Endothelial cell (in vitro differentiated cells): Measurements from ENCODE around the gene TMEM198. TPM values are rescaled to one million over a fixed set of nuclear protein-coding genes. Genes with fewer than 3 reads are reported as not detected.

Experiments used
- DNase-seq: peaks from one replicate; pipeline ENCODE4 v3.0.0; 2021; ENCODE audit warnings: low spot score
- H3K27ac Mint-ChIP-seq: one replicate; pipeline ENCODE4 v1.8.0; 2021; ENCODE audit warnings: mixed read lengths, inconsistent platforms; ENCODE audit not compliant: unreplicated experiment
- H3K27me3 Mint-ChIP-seq: one replicate; pipeline ENCODE4 v1.8.0; 2021; ENCODE audit warnings: mild to moderate bottlenecking, moderate library complexity, mixed read lengths, inconsistent platforms; ENCODE audit not compliant: unreplicated experiment
- H3K36me3 Mint-ChIP-seq: one replicate; pipeline ENCODE4 v1.8.0; 2021; ENCODE audit warnings: mild to moderate bottlenecking, low read depth, mixed read lengths, inconsistent platforms; ENCODE audit not compliant: unreplicated experiment
- H3K4me1 Mint-ChIP-seq: one replicate; pipeline ENCODE4 v1.8.0; 2021; ENCODE audit warnings: mild to moderate bottlenecking, mixed read lengths, inconsistent platforms; ENCODE audit not compliant: unreplicated experiment
- H3K4me3 Mint-ChIP-seq: one replicate; pipeline ENCODE4 v1.8.0; 2021; ENCODE audit warnings: mild to moderate bottlenecking, mixed read lengths, inconsistent platforms; ENCODE audit not compliant: unreplicated experiment
- H3K9me3 Mint-ChIP-seq: one replicate; pipeline ENCODE4 v1.8.0; 2021; ENCODE audit warnings: mixed read lengths, inconsistent platforms; ENCODE audit not compliant: unreplicated experiment
- CTCF ChIP-seq: fragments of 200-600 bp; sonication (generic); IDR thresholded peaks from one replicate; pipeline ENCODE4 v1.5.0; 2021; ENCODE audit warnings: antibody characterized with exemption; ENCODE audit not compliant: unreplicated experiment
- total RNA-seq: library from RNA; stranded (reverse); fragmentation: NEBNext Ultra II Directional; extraction: Animal tissue kit (Norgen Biotek cat#: 25700); gene quantifications from one replicate; pipeline ENCODE4 v1.2.1, GENCODE V29; 2021; ENCODE audit not compliant: unreplicated experiment

The TMEM198 gene
- total RNA-seq, 1 donor from 2014 or later, result not detected

DNA sequence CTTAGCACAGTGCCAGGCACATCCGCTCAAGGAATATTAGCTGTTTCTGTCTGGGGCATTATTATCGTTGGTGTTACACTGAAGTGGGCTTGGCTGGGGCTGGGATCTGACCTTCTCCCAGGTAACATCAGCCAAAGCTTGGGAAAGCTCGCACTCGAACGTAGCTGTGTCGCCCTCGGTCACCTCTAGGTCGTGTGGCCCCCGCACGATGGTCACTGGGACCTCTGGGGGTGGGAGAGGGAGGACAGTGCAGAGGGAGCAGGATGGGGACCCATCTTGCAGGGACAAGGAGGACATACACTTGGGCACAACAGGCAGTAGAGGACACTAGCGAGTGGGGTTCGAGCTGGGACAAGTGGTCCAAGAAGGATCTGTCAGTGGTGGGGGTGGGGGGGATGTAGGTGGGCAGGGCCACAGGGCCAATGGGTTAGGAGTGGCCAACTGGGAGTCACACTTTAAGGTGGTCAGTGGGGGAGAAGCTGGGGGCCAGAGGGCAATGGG lies 9.7 kb downstream of the TMEM198 start:
- Mint-ChIP-seq H3K36me3 (peaks cover 4% of the 10 kb centered on the region), H3K27me3 (peaks cover 26% of the 10 kb centered on the region), H3K4me1 (no peaks in the 10 kb centered on the region), H3K9me3 (no peaks in the 10 kb centered on the region), H3K27ac (no peak overlapping the region), H3K4me3 (peak overlapping the region; percentile 81)
- no peak for TF ChIP-seq CTCF
- DNase-seq, result no peak

GRCh38 chr2:219554350-219554749 lies 10.5 kb downstream of the TMEM198 start:
- H3K4me1 Mint-ChIP-seq, result no peaks in the 10 kb centered on the region
- H3K9me3 Mint-ChIP-seq, result no peaks in the 10 kb centered on the region
- H3K36me3 Mint-ChIP-seq, result peaks cover 6% of the 10 kb centered on the region
- no peak for DNase-seq
- no peak overlapping the region for H3K4me3 Mint-ChIP-seq
- no peak overlapping the region for H3K27ac Mint-ChIP-seq
- no peak for TF ChIP-seq CTCF
- peaks cover 22% of the 10 kb centered on the region for H3K27me3 Mint-ChIP-seq

DNA sequence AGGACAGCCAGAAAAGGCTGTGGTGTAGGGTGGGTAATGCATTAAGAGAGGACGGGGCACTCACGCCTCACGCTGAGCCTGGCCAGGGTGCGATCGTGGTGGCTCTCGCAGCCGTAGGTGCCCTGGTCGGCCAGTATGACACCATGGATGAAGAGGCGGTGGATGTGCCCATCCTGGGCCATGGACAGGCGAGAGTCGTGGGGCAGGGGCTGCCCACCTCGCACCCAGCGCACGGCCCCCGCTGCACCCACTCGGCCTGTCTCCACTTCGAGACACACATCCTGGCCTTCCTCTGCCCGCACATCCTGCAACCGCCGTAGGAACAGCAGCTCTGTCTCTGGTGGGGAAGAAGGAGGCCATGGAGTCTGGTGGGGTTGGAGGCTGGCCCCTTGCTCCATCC lies 12.1 kb downstream of the TMEM198 start:
- H3K9me3 Mint-ChIP-seq, result no peaks in the 10 kb centered on the region
- DNase-seq, result no peak
- H3K4me1 Mint-ChIP-seq, result peaks cover 3% of the 10 kb centered on the region
- H3K27ac Mint-ChIP-seq, result no peak overlapping the region
- peaks cover 10% of the 10 kb centered on the region for H3K36me3 Mint-ChIP-seq
- peaks cover 20% of the 10 kb centered on the region for H3K27me3 Mint-ChIP-seq
- TF ChIP-seq CTCF, result no peak
- no peak overlapping the region for H3K4me3 Mint-ChIP-seq

GRCh38 chr2:219556413-219556812 lies 12.6 kb downstream of the TMEM198 start:
- peaks cover 19% of the 10 kb centered on the region for H3K27me3 Mint-ChIP-seq
- no peak for DNase-seq
- TF ChIP-seq CTCF, result no peak
- peaks cover 8% of the 10 kb centered on the region for H3K4me1 Mint-ChIP-seq
- H3K36me3 Mint-ChIP-seq, result peaks cover 10% of the 10 kb centered on the region
- H3K9me3 Mint-ChIP-seq, result no peaks in the 10 kb centered on the region
- H3K4me3 Mint-ChIP-seq, result no peak overlapping the region
- no peak overlapping the region for H3K27ac Mint-ChIP-seq

GRCh38 chr2:219557320-219557719 lies 13.5 kb downstream of the TMEM198 start:
- Mint-ChIP-seq H3K27ac (no peak overlapping the region), H3K36me3 (peaks cover 10% of the 10 kb centered on the region), H3K9me3 (no peaks in the 10 kb centered on the region), H3K27me3 (peaks cover 17% of the 10 kb centered on the region), H3K4me1 (peaks cover 11% of the 10 kb centered on the region), H3K4me3 (no peak overlapping the region)
- no peak for TF ChIP-seq CTCF
- DNase-seq, result no peak
